ENCODE measurements around the gene GPR162. TPM values are rescaled to one million over a fixed set of nuclear protein-coding genes. Genes with fewer than 3 reads are reported as not detected.
A peak's percentile ranks its signal among the peaks of the same experiment; 100 is the strongest.

Gene GPR162
- polyA plus RNA-seq, 3 donors from 2014 or later = not detected

DNA sequence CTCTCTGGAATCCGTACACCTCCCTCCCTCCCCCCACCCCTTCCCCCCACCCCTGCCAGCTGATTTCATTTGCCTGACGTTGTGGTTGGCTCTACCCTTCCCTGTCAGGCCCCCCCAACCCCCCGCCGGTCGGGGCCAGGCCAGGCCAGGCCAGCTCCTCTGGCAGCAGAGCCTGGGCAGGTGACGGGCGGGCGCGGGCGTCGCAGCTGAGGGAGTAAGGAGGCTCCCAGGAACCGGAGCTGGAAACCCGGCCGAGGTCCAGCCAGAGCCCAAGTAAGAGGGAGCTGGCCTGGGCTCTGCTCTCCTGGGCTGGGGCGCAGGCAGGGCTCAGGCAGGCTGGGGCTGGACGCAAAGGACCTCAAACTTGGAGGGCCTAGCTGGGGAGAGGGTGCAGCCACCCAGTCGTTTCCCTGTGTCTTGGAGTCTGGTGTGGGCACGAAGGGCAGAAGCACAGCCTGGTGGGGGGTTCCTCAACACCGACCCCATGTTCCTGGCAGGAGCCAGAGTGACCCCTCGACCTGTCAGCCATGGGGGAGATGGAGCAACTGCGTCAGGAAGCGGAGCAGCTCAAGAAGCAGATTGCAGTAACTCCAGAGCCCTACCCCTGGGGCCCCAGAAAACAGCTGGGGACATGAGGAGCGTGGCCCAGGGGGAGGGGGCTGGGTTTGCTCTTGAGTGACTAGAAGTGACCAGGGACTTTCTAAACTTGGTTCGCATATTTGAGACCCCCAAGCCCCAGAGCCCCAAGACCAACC is 19.3 kb downstream of the GPR162 start, which contains the start of gene GNB3:
TSS of gene GNB3 (plus strand) at position 165 of the 755 bp plus-strand sequence. CDS start at position 528, 363 bp downstream.
- H3K4me3 Mint-ChIP-seq = no peak within 1 kb of the TSS
- no peak within 1 kb of the TSS for H3K27ac Mint-ChIP-seq
- H3K9me3 Mint-ChIP-seq = no peaks in the 10 kb centered on the region
- H3K27me3 Mint-ChIP-seq (ENCODE audit: low read depth in 3 of 3) = peaks cover 0 to 3% (median 0%) of the 10 kb centered on the region in 3 donors
- no peaks in the 10 kb centered on the region for H3K4me1 Mint-ChIP-seq
- H3K36me3 Mint-ChIP-seq = no peaks in the 10 kb centered on the region
- DNase-seq = no peak

DNA sequence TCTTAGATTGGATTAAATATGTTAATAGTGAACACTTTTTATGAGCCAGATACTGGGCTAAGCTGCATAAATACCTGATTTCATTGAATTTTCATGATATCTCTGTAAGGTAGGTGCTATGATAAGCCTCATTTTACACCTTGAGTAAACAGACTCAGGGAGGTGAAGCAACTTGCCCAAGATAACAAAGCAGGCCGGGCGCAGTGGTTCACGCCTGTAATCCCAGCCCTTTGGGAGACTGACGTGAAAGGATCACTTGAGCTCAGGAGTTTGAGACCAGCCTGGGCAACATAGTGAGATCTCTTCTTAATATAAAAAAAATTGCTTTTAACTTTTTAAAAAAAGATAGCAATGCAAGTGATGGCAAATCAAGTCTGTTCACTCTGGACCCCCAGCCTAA is 20.5 kb downstream of the GPR162 start:
- Mint-ChIP-seq H3K27ac (no peak overlapping the region), H3K36me3 (no peaks in the 10 kb centered on the region), H3K4me1 (no peaks in the 10 kb centered on the region), H3K9me3 (no peaks in the 10 kb centered on the region), H3K27me3 (ENCODE audit: low read depth in 3 of 3) (peaks cover 0 to 3% (median 0%) of the 10 kb centered on the region in 3 donors), H3K4me3 (no peak overlapping the region)
- no peak for DNase-seq

DNA sequence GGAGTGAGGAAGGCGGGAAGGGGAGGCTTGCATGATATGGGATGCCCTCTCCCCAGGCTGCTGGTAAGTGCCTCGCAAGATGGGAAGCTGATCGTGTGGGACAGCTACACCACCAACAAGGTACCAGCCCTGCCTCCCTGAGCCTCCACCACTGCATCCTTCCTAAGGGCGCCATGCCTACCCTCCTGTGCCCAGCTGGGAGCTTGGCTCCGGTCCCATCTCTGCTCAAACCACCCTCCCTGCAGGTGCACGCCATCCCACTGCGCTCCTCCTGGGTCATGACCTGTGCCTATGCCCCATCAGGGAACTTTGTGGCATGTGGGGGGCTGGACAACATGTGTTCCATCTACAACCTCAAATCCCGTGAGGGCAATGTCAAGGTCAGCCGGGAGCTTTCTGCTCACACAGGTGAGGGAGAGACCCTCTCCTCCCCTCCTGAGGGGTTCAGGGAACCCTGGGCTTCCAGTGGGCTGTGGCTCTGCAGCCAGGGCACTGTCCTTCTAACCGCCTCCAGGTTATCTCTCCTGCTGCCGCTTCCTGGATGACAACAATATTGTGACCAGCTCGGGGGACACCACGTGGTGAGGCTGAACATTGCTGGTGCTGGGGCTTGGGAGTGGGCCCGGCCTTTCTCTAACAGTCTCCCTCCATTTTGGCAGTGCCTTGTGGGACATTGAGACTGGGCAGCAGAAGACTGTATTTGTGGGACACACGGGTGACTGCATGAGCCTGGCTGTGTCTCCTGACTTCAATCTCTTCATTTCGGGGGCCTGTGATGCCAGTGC is 21.7 kb downstream of the GPR162 start:
- H3K36me3 Mint-ChIP-seq = no peaks in the 10 kb centered on the region
- H3K4me1 Mint-ChIP-seq = no peaks in the 10 kb centered on the region
- no peak overlapping the region for H3K4me3 Mint-ChIP-seq
- H3K27ac Mint-ChIP-seq = no peak overlapping the region
- DNase-seq = no peak
- H3K9me3 Mint-ChIP-seq = no peaks in the 10 kb centered on the region
- peaks cover 0 to under 1% (median 0%) of the 10 kb centered on the region in 3 donors for H3K27me3 Mint-ChIP-seq (ENCODE audit: low read depth in 3 of 3)

DNA sequence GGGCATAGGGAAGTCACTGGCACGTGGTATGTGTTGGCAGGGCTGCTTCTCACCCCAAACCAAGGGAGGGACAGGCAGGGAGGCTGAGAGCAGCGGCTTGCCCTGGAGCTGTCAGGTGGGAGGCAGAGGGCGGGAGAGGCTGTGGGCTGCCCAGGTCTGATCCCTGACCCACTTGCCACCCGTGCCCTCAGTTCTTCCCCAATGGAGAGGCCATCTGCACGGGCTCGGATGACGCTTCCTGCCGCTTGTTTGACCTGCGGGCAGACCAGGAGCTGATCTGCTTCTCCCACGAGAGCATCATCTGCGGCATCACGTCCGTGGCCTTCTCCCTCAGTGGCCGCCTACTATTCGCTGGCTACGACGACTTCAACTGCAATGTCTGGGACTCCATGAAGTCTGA is 23.8 kb downstream of the GPR162 start:
- Mint-ChIP-seq H3K27me3 (ENCODE audit: low read depth in 3 of 3) (peaks cover 0 to 5% (median under 1%) of the 10 kb centered on the region in 3 donors), H3K27ac (no peak overlapping the region), H3K4me3 (no peak overlapping the region), H3K4me1 (no peaks in the 10 kb centered on the region), H3K36me3 (no peaks in the 10 kb centered on the region), H3K9me3 (no peaks in the 10 kb centered on the region)
- no peak for DNase-seq

DNA sequence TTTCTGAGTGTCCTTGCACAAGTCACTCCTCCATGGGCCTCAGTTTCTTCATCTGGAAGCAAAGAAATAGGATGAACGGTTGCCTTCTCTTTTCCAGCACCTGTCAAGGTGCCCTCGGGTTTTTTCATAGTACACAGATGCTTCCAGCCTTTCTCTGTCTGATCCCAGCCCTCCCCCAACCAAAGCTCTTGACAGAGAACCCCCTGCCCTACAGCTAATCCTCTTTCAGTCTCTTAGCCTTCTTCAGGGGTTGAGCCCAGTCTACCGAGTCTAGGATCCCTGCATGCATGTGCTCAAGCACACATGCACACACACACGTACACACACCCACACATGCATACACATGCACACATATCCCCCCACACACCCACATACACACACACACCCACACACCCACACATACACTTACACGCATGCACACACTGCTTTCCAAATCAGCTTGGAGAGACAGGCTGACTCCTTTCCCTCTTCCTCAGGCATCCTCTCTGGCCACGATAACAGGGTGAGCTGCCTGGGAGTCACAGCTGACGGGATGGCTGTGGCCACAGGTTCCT is 24.8 kb downstream of the GPR162 start:
- H3K4me3 Mint-ChIP-seq = no peak overlapping the region
- H3K27ac Mint-ChIP-seq = no peak overlapping the region
- peaks cover 5 to 10% (median 6%) of the 10 kb centered on the region in 3 donors for H3K27me3 Mint-ChIP-seq (ENCODE audit: low read depth in 3 of 3)
- H3K4me1 Mint-ChIP-seq = peaks cover 6 to 7% of the 10 kb centered on the region in 2 donors
- no peaks in the 10 kb centered on the region for H3K9me3 Mint-ChIP-seq
- no peaks in the 10 kb centered on the region for H3K36me3 Mint-ChIP-seq
- DNase-seq = no peak

DNA sequence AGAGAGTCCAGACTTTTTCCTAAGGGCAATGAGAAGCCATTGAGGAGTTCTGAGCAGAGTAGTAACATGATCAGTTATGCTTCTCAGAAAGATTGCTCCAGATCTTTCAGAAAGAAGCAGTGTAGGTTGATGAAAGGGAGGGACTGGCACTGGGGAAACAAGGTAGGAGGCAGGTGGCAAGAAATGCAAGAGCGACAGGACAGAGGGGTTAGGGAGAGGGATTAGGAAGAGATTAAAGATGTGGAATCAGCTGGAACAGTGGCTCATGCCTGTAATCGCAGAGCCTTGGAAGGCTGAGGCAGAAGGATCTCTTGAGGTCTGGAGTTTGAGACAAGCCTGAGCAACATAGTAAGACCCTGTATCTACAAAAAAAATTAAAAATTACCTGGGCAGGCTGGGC is 26.1 kb downstream of the GPR162 start:
- no peaks in the 10 kb centered on the region for H3K36me3 Mint-ChIP-seq
- H3K4me1 Mint-ChIP-seq = peaks cover 10 to 14% of the 10 kb centered on the region in 2 donors
- peaks cover 6 to 11% (median 10%) of the 10 kb centered on the region in 3 donors for H3K27me3 Mint-ChIP-seq (ENCODE audit: low read depth in 3 of 3)
- no peaks in the 10 kb centered on the region for H3K9me3 Mint-ChIP-seq
- no peak overlapping the region for H3K4me3 Mint-ChIP-seq
- peak overlapping the region in 1 of 6 donors; percentile 59 for H3K27ac Mint-ChIP-seq
- no peak for DNase-seq

DNA sequence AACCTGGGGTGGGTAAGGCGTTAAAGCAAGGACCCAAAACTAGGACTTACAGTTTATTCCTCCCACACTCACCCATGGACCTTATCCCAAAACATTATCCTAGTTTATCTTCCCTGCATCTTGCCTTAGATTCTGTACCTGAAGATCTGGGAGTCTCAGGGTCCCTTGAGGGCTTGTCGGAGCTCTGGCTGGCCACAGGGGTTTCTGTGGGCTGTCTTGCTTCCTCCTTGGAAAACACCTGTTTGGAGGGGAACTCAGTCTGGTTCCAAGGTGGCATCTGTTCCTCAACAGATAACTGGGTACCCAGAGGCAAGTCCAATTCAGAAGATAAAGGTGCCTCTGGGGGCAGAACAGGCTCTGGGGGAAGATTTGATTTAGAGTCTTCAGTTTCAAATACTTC is 27.8 kb downstream of the GPR162 start:
- H3K9me3 Mint-ChIP-seq = no peaks in the 10 kb centered on the region
- peak overlapping the region in 1 of 6 donors; percentile 17 for H3K27ac Mint-ChIP-seq
- H3K36me3 Mint-ChIP-seq = no peaks in the 10 kb centered on the region
- peak overlapping the region in 2 of 5 donors; percentile 3 to 51 for H3K4me3 Mint-ChIP-seq
- H3K27me3 Mint-ChIP-seq (ENCODE audit: low read depth in 3 of 3) = peaks cover 6 to 11% (median 10%) of the 10 kb centered on the region in 3 donors
- no peak for DNase-seq
- H3K4me1 Mint-ChIP-seq = peaks cover 21 to 29% of the 10 kb centered on the region in 2 donors

DNA sequence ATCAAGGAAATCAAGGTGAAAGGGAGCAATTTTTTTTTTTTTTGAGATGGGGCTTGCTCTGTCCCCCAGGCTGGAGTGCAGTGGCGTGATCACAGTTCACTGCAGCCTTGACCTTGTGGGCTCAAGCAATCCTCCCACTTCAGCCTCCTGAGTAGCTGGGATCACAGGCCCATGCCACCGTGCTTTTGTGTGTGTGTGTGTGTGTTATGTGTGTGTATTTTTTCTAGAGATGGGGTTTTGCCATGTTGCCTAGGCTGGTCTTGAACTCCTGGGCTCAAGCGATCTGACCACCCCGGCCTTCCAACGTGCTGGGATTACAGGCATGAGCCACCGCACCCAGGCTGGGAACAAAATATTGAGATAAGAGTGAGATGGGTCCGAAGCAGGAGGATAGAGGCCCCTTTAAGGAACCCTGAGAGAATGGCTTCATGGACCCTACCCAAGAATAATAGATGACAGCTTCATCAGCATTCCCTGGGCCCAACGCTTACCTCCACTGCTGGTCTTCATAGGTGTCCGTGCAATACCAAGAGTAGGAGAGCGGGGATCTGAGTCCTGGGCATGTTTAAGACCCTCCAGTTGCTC is 28.4 kb downstream of the GPR162 start:
- H3K27ac Mint-ChIP-seq = peak overlapping the region in 2 of 6 donors; percentile 34 to 40
- DNase-seq = no peak
- H3K4me1 Mint-ChIP-seq = peaks cover 21 to 29% of the 10 kb centered on the region in 2 donors
- peaks cover 6 to 11% (median 10%) of the 10 kb centered on the region in 3 donors for H3K27me3 Mint-ChIP-seq (ENCODE audit: low read depth in 3 of 3)
- H3K4me3 Mint-ChIP-seq = peak overlapping the region in 3 of 5 donors; percentile 9 to 65 (median 51)
- no peaks in the 10 kb centered on the region for H3K36me3 Mint-ChIP-seq
- H3K9me3 Mint-ChIP-seq = no peaks in the 10 kb centered on the region

DNA sequence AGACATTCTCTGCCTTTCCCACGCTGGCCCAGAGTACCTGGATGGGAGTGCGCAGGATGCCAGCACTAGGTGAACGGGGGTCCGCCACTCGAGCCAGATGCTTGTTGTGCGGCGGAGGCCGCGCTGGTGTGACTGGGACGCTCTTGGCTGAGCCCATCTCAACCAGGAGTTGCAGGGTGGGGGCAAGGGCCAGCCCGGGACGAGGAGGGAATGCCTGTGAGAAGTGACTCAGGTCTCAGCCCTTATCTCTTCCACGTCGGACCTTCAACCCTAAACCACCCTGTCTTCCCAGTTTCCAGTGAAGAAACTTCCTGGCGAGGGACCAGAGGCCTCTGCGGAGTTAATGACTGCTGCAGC is 29.2 kb downstream of the GPR162 start:
- Mint-ChIP-seq H3K27ac (peak overlapping the region in 2 of 6 donors; percentile 97 to 99), H3K27me3 (ENCODE audit: low read depth in 3 of 3) (peaks cover 6 to 12% (median 10%) of the 10 kb centered on the region in 3 donors), H3K4me1 (peaks cover 21 to 29% of the 10 kb centered on the region in 2 donors), H3K36me3 (peaks cover 0 to 4% (median 2%) of the 10 kb centered on the region in 3 donors), H3K4me3 (peak overlapping the region in 4 of 5 donors; percentile 95 to 100 (median 96)), H3K9me3 (no peaks in the 10 kb centered on the region)
- no peak for DNase-seq

DNA sequence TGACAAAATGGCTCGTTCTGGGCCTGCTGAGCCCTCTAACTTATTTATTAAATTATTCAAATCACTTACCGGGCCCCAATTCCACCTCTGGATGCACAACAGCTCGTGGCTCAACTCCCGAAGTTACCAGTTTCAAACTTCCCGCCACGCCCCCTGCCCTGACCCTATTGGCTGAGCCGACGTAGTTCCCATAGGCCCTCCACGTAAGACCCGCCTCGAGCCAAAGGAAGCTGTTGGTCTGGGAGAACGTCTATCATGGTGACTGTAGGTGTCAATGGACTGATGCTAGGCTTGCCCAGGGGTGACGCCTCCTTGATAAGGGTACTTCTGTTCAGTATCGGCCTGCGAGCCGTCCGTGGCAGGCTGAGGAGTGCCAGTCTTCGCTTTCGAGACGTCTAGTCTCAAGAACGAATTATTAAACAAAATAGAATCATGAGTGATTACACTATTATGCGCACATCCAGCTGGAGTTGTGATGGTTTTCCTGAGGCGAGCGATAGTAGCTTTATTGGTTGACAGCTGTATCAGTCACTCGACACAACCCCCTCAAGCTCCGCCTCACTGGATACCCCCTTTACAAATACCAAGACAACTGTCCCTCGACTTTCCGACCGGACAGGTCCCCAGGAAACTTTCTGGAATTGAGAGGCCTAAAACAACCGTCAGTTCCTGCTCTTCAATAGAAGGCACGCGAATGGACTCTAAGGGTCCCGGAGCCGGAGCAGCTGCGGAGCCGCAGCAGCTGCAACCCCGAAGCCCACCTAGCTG is 29.7 kb downstream of the GPR162 start, which contains the start of gene CDCA3:
TSS of gene CDCA3 (minus strand) at position 134 of the 768 bp plus-strand sequence. CDS start 334 bp downstream, outside the sequence.
- Mint-ChIP-seq H3K36me3 (peaks cover 0 to 6% (median 4%) of the 10 kb centered on the region in 3 donors), H3K27me3 (ENCODE audit: low read depth in 3 of 3) (peaks cover 6 to 14% (median 10%) of the 10 kb centered on the region in 3 donors), H3K27ac (peak within 1 kb of the TSS; percentile 97 to 99 (median 98)), H3K9me3 (no peaks in the 10 kb centered on the region), H3K4me1 (peaks cover 21 to 29% of the 10 kb centered on the region in 2 donors), H3K4me3 (peak within 1 kb of the TSS; percentile 92 to 100 (median 96))
- DNase-seq = peak; percentile 90 to 94 (median 92)

DNA sequence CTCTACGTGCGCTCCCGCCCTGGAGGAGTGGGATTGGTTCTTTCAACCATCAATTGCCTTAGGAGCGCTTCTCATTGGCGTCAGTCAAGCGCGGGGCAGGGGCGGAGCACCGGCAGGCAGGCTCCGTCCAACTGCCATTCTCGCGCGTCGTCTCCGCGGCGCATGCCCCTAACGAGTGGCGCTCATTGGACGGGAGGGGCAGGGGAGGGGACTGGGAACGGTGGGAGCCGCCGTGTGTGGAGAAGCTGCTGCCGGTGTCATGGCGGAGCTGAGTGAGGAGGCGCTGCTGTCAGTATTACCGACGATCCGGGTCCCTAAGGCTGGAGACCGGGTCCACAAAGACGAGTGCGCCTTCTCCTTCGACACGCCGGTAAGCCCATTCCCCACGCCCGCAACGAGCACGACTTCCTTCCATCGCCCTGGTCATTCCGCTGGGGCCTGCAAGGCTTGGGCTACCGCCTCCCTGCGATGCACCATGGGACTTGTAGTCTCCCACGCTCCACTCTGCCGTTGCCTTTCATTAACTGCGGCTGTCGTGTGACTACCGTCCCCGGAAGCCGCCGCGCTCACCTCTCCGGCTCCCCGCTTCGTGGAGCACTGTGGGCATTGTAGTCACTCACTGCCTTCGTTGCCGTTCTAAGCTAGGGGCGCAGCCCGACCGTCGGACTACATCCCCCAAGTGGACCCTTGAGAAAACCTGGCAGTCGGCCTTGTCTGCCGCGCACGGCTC is 30.5 kb downstream of the GPR162 start, which contains the start of gene USP5:
TSS of gene USP5 (plus strand) at position 230 of the 730 bp plus-strand sequence. CDS start at position 260, 30 bp downstream.
- H3K36me3 Mint-ChIP-seq = peaks cover 0 to 7% (median 4%) of the 10 kb centered on the region in 3 donors
- peak; percentile 98 to 99 (median 99) for DNase-seq
- peaks cover 6 to 14% (median 10%) of the 10 kb centered on the region in 3 donors for H3K27me3 Mint-ChIP-seq (ENCODE audit: low read depth in 3 of 3)
- H3K27ac Mint-ChIP-seq = peak within 1 kb of the TSS; percentile 97 to 99 (median 98)
- H3K9me3 Mint-ChIP-seq = no peaks in the 10 kb centered on the region
- H3K4me3 Mint-ChIP-seq = peak within 1 kb of the TSS; percentile 92 to 100 (median 96)
- peaks cover 21 to 29% of the 10 kb centered on the region in 2 donors for H3K4me1 Mint-ChIP-seq

Measured in immature natural killer cell (primary cell).